SK-N-SH (cell line): ENCODE results near the gene EPB41L4A. TPM values are rescaled to one million over a fixed set of nuclear protein-coding genes. Genes with fewer than 3 reads are reported as not detected.

Experiments used
- CTCF ChIA-PET: fragments of 300-600, 350-600 bp; formaldehyde crosslinking; extraction: SDS; loops from one replicate; lab custom pipeline; 2021; lab: Yijun Ruan, JAX
- POLR2A ChIA-PET: fragments of 350-600 bp; sonication (Branson Sonifier 250); formaldehyde crosslinking; extraction: SDS; loops from one replicate; lab custom pipeline; 2020; ENCODE audit warnings: antibody characterized with exemption, inconsistent platforms; lab: Yijun Ruan, JAX
- DNase-seq: peaks from one replicate; pipeline ENCODE4 v3.0.0; 2012
- H2AFZ ChIP-seq: fragments of 200-600 bp; sonication (generic); 2 replicates; pipeline ENCODE4 v1.8.1; 2016; ENCODE audit warnings: antibody characterized with exemption, mild to moderate bottlenecking, low read depth
- H3F3A ChIP-seq: fragments of 200-600 bp; sonication (generic); replicated peaks from 2 replicates; pipeline ENCODE3; 2016; ENCODE audit warnings: antibody characterized with exemption, mild to moderate bottlenecking; ENCODE audit not compliant: insufficient read depth
- H3K27ac ChIP-seq, 2 experiments: fragments of 200-500 bp in 1 of 2; fragments of 200-600 bp in 1 of 2; sonication (Bioruptor generic) in 1 of 2; sonication (generic), shearing (Covaris generic) in 1 of 2; 2 replicates each; pipeline versions ENCODE4 v1.5.1 to v1.6.1; 2014 to 2016; ENCODE audit warnings: low read depth in 2 of 2, inconsistent platforms in 1 of 2, low read length in 1 of 2, mild to moderate bottlenecking in 1 of 2, mixed read lengths in 1 of 2
- H3K27me3 ChIP-seq: fragments of 200-600 bp; sonication (generic), shearing (Covaris generic); 2 replicates; pipeline ENCODE4 v1.6.1; 2016; ENCODE audit warnings: mixed run types; ENCODE audit not compliant: insufficient read depth
- H3K36me3 ChIP-seq, 2 experiments: fragments of 200-500 bp in 1 of 2; fragments of 200-600 bp in 1 of 2; sonication (Bioruptor generic) in 1 of 2; sonication (generic) in 1 of 2; replicated peaks in 1 of 2; 2 replicates each; pipeline versions ENCODE3 to v1.5.1; 2014 to 2016; ENCODE audit warnings: low read length in 1 of 2, mild to moderate bottlenecking in 1 of 2; ENCODE audit not compliant: insufficient read depth in 2 of 2, control insufficient read depth in 1 of 2
- H3K4me1 ChIP-seq, 2 experiments: fragments of 200-500 bp in 1 of 2; fragments of 200-600 bp in 1 of 2; sonication (Bioruptor generic) in 1 of 2; sonication (generic), shearing (Covaris generic) in 1 of 2; 2 replicates each; pipeline versions ENCODE4 v1.5.1 to v1.6.1; 2014 to 2016; ENCODE audit warnings: low read depth in 1 of 2, low read length in 1 of 2, mixed run types in 1 of 2; ENCODE audit not compliant: insufficient read depth in 2 of 2, control insufficient read depth in 1 of 2
- H3K4me2 ChIP-seq: fragments of 200-600 bp; sonication (generic), shearing (Covaris generic); 2 replicates; pipeline ENCODE4 v1.6.1; 2017; ENCODE audit warnings: mixed run types
- H3K4me3 ChIP-seq, 2 experiments: fragments of 200-500 bp in 1 of 2; fragments of 200-600 bp in 1 of 2; sonication (Bioruptor generic) in 1 of 2; sonication (generic), shearing (Covaris generic) in 1 of 2; 2 replicates each; pipeline versions ENCODE4 v1.5.1 to v1.8.1; 2014 to 2016; ENCODE audit warnings: low read depth in 2 of 2, inconsistent platforms in 1 of 2, low read length in 1 of 2, mild to moderate bottlenecking in 1 of 2, mixed read lengths in 1 of 2, moderate library complexity in 1 of 2
- H3K79me2 ChIP-seq: fragments of 200-600 bp; sonication (generic); 2 replicates; pipeline ENCODE4 v1.8.1; 2017; ENCODE audit warnings: mild to moderate bottlenecking; ENCODE audit not compliant: insufficient read depth
- H3K9ac ChIP-seq: fragments of 200-600 bp; sonication (generic); 2 replicates; pipeline ENCODE4 v1.6.1; 2017; ENCODE audit warnings: mixed run types
- H3K9me2 ChIP-seq: fragments of 200-600 bp; sonication (generic); 2 replicates; pipeline ENCODE4 v1.6.1; 2017; ENCODE audit warnings: mixed run types
- H3K9me3 ChIP-seq: fragments of 200-600 bp; sonication (generic); 2 replicates; pipeline ENCODE4 v1.6.1; 2017; ENCODE audit warnings: mixed run types, mild to moderate bottlenecking, moderate library complexity
- H4K20me1 ChIP-seq: fragments of 200-600 bp; sonication (generic); 2 replicates; pipeline ENCODE4 v1.6.1; 2017; ENCODE audit warnings: mild to moderate bottlenecking, mixed run types; ENCODE audit not compliant: insufficient read depth
- CHD2 ChIP-seq: fragments of 150-350 bp; IDR thresholded peaks from 2 replicates; pipeline ENCODE4 v1.6.1; 2018; ENCODE audit warnings: low read length; ENCODE audit not compliant: partially characterized antibody
- CTCF ChIP-seq: fragments of 200-600 bp; sonication (generic); IDR thresholded peaks from 2 replicates; pipeline ENCODE4 v1.6.1; 2017; ENCODE audit warnings: antibody characterized with exemption, mild to moderate bottlenecking, moderate library complexity
- ELF1 ChIP-seq: IDR thresholded peaks from 2 replicates; pipeline ENCODE4 v1.4.0; 2012
- EP300 ChIP-seq, 2 experiments: IDR thresholded peaks; 2 replicates each; pipeline versions ENCODE4 v1.4.0 to v1.6.1; 2012; ENCODE audit warnings: borderline replicate concordance in 1 of 2, low read depth in 1 of 2, low read length in 1 of 2
- EZH2phosphoT487 ChIP-seq: fragments of 200-600 bp; sonication (generic); IDR thresholded peaks from 2 replicates; pipeline ENCODE4 v1.6.1; 2017; ENCODE audit warnings: low read depth, mixed run types, mild to moderate bottlenecking, antibody characterized with exemption, moderate library complexity, borderline replicate concordance
- FOSL2 ChIP-seq: IDR thresholded peaks from 2 replicates; pipeline ENCODE4 v1.4.0; 2012; ENCODE audit warnings: low read depth, mild to moderate bottlenecking, moderate library complexity, borderline replicate concordance
- FOXJ3 ChIP-seq: sonication (generic); formaldehyde crosslinking; IDR thresholded peaks from 2 replicates; pipeline ENCODE4 v1.5.1; 2020; ENCODE audit warnings: mild to moderate bottlenecking, missing genetic modification reagents
- FOXM1 ChIP-seq: IDR thresholded peaks from 2 replicates; pipeline ENCODE4 v1.4.0; 2012; ENCODE audit warnings: low read depth, mild to moderate bottlenecking
- GABPA ChIP-seq: IDR thresholded peaks from 2 replicates; pipeline ENCODE4 v1.4.0; 2012; ENCODE audit warnings: low read depth, mild to moderate bottlenecking
- GATA2 ChIP-seq: sonication (generic); formaldehyde crosslinking; IDR thresholded peaks from 2 replicates; pipeline ENCODE4 v1.5.0; 2020; ENCODE audit warnings: mild to moderate bottlenecking, missing genetic modification reagents
- JUND ChIP-seq: IDR thresholded peaks from 2 replicates; pipeline ENCODE4 v1.4.0; 2012
- MXI1 ChIP-seq: IDR thresholded peaks from 2 replicates; pipeline ENCODE4 v1.6.1; 2012; ENCODE audit warnings: mild to moderate bottlenecking, low read depth, low read length, improper control_type of control experiment
- POLR2AphosphoS5 ChIP-seq: IDR thresholded peaks from 2 replicates; pipeline ENCODE4 v1.6.1; 2012; ENCODE audit warnings: low read depth, low read length
- RAD21 ChIP-seq: IDR thresholded peaks from 2 replicates; pipeline ENCODE4 v1.6.1; 2012; ENCODE audit warnings: mild to moderate bottlenecking, low read length
- RCOR1 ChIP-seq: fragments of 150-350 bp; IDR thresholded peaks from 2 replicates; pipeline ENCODE4 v1.6.1; 2017; ENCODE audit warnings: antibody characterized with exemption, low read length
- RFX5 ChIP-seq: IDR thresholded peaks from 2 replicates; pipeline ENCODE4 v1.6.1; 2012; ENCODE audit warnings: mild to moderate bottlenecking, improper control_type of control experiment, low read length
- SIN3A ChIP-seq: IDR thresholded peaks from 2 replicates; pipeline ENCODE4 v1.6.1; 2012; ENCODE audit warnings: low read depth, mild to moderate bottlenecking, low read length, moderate library complexity, borderline replicate concordance
- SMC3 ChIP-seq: IDR thresholded peaks from 2 replicates; pipeline ENCODE4 v1.6.1; 2012; ENCODE audit warnings: low read depth, low read length, improper control_type of control experiment
- TAF1 ChIP-seq: IDR thresholded peaks from 2 replicates; pipeline ENCODE4 v1.6.1; 2012; ENCODE audit warnings: low read depth, mild to moderate bottlenecking, low read length, moderate library complexity, borderline replicate concordance
- TCF12 ChIP-seq: IDR thresholded peaks from 2 replicates; pipeline ENCODE4 v1.4.0; 2012
- TEAD4 ChIP-seq: IDR thresholded peaks from 2 replicates; pipeline ENCODE4 v1.4.0; 2012; ENCODE audit warnings: mild to moderate bottlenecking, borderline replicate concordance; ENCODE audit not compliant: insufficient read depth
- YY1 ChIP-seq: IDR thresholded peaks from 2 replicates; pipeline ENCODE4 v1.4.0; 2012; ENCODE audit warnings: low read depth, mild to moderate bottlenecking
- ZBTB33 ChIP-seq: IDR thresholded peaks from 2 replicates; pipeline ENCODE4 v1.4.0; 2012; ENCODE audit warnings: low read depth, borderline replicate concordance
- WGBS: methylation state at CpG from one replicate; pipeline ENCODE4 v1.1.6; 2017; ENCODE audit warnings: low lambda C conversion rate; 5-methylcytosine and 5-hydroxymethylcytosine counted together
- polyA plus RNA-seq, 3 experiments: library from polyadenylated mRNA; depleted of rRNA; stranded (reverse); fragments of >200 nt; gene quantifications; 2 replicates each; pipeline ENCODE4 v1.2.3, GENCODE V29; 2012
- TF ChIP-seq, protein P1 (sequence below): IDR thresholded peaks from 2 replicates; pipeline ENCODE4 v1.4.0; 2012; ENCODE audit warnings: low read depth
- TF ChIP-seq, protein P2 (sequence below): IDR thresholded peaks from 2 replicates; pipeline ENCODE4 v1.4.0; 2012; ENCODE audit warnings: low read depth, borderline replicate concordance
- TF ChIP-seq, protein P3 (sequence below): IDR thresholded peaks from 2 replicates; pipeline ENCODE4 v1.6.1; 2012; ENCODE audit warnings: mild to moderate bottlenecking, low read depth, low read length, moderate library complexity

EPB41L4A gene
- polyA plus RNA-seq, 1 of the 3 experiments (the other 2 are of a cell fraction) = 0.07 TPM

GRCh38 chr5:112125903-112126302 is 293.2 kb downstream of the EPB41L4A start:
- Histone ChIP-seq H3K9me2 (no peaks in the 10 kb centered on the region), H3K4me1 (peaks cover 0 to 5% of the 10 kb centered on the region in 2 experiments; a peak in 1 of 4 replicates), H3F3A (no peaks in the 10 kb centered on the region), H3K4me2 (no peak overlapping the region), H3K9ac (no peak overlapping the region), H3K79me2 (no peaks in the 10 kb centered on the region), H2AFZ (no peak overlapping the region), H3K27ac (peak overlapping the region in 1 of 2 experiments; percentile 71; a peak in 2 of 4 replicates), H3K4me3 (no peak overlapping the region), H3K9me3 (no peaks in the 10 kb centered on the region), H3K36me3 (no peaks in the 10 kb centered on the region), H4K20me1 (no peaks in the 10 kb centered on the region), H3K27me3 (no peaks in the 10 kb centered on the region)
- 45% methylated on average over 2 of the region's 2 CpGs for WGBS
- TF ChIP-seq EP300 (IDR thresholded peaks at IDR 0.05; ENCODE audit: borderline replicate concordance in 1 of 2, low read depth in 1 of 2, low read length in 1 of 2) (peak in 1 of 2 experiments; percentile 79; a peak in 2 of 4 replicates), ELF1 (no peak), TCF12 (no peak; the same call in 1 of the 2 replicates), YY1 (no peak), POLR2AphosphoS5 (no peak), MXI1 (peak; percentile 74; the same call in 1 of the 2 replicates), TEAD4 (no peak), EZH2phosphoT487 (no peak), RAD21 (peak; percentile 27; the same call in 1 of the 2 replicates), GATA2 (CRISPR knock-in tag) (no peak), FOXJ3 (no peak), TAF1 (no peak), RFX5 (no peak), SIN3A (no peak), ZBTB33 (no peak), FOXM1 (no peak), SMC3 (no peak), RCOR1 (peak; percentile 73), CTCF (no peak), CHD2 (no peak), JUND (no peak), FOSL2 (no peak), GABPA (no peak)
- TF ChIP-seq, protein P1, sequence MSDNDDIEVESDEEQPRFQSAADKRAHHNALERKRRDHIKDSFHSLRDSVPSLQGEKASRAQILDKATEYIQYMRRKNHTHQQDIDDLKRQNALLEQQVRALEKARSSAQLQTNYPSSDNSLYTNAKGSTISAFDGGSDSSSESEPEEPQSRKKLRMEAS = no peak
- TF ChIP-seq, protein P2, sequence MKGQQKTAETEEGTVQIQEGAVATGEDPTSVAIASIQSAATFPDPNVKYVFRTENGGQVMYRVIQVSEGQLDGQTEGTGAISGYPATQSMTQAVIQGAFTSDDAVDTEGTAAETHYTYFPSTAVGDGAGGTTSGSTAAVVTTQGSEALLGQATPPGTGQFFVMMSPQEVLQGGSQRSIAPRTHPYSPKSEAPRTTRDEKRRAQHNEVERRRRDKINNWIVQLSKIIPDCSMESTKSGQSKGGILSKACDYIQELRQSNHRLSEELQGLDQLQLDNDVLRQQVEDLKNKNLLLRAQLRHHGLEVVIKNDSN = no peak
- TF ChIP-seq, protein P3, sequence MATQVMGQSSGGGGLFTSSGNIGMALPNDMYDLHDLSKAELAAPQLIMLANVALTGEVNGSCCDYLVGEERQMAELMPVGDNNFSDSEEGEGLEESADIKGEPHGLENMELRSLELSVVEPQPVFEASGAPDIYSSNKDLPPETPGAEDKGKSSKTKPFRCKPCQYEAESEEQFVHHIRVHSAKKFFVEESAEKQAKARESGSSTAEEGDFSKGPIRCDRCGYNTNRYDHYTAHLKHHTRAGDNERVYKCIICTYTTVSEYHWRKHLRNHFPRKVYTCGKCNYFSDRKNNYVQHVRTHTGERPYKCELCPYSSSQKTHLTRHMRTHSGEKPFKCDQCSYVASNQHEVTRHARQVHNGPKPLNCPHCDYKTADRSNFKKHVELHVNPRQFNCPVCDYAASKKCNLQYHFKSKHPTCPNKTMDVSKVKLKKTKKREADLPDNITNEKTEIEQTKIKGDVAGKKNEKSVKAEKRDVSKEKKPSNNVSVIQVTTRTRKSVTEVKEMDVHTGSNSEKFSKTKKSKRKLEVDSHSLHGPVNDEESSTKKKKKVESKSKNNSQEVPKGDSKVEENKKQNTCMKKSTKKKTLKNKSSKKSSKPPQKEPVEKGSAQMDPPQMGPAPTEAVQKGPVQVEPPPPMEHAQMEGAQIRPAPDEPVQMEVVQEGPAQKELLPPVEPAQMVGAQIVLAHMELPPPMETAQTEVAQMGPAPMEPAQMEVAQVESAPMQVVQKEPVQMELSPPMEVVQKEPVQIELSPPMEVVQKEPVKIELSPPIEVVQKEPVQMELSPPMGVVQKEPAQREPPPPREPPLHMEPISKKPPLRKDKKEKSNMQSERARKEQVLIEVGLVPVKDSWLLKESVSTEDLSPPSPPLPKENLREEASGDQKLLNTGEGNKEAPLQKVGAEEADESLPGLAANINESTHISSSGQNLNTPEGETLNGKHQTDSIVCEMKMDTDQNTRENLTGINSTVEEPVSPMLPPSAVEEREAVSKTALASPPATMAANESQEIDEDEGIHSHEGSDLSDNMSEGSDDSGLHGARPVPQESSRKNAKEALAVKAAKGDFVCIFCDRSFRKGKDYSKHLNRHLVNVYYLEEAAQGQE = no peak
- DNase-seq = peak; percentile 19
- POLR2A ChIA-PET = interaction anchor here (1.3 kb wide), 1 partner anchor 368 kb away, joined by 7 read pairs; the partner anchor contains the start of gene NREP
- CTCF ChIA-PET = interaction anchor here (1.8 kb wide), 1 partner anchor 575 kb away, joined by 4 read pairs; no protein-coding TSS in a partner anchor
